NT2/D1 (cell line): ENCODE data around the gene KANK2.

Experiments
- DNase-seq: peaks from one replicate; pipeline ENCODE4 v3.0.0-alpha.2; 2011; ENCODE audit warnings: low read depth, low spot score
- H3K27me3 ChIP-seq: 2 replicates; pipeline ENCODE4 v1.6.0; 2011; ENCODE audit warnings: mild to moderate bottlenecking; ENCODE audit not compliant: insufficient read length, insufficient read depth
- H3K36me3 ChIP-seq: 2 replicates; pipeline ENCODE4 v1.6.1; 2011; ENCODE audit warnings: mild to moderate bottlenecking, low read length, mixed read lengths; ENCODE audit not compliant: insufficient read depth, insufficient read length
- H3K4me1 ChIP-seq: 2 replicates; pipeline ENCODE4 v1.5.1; 2011; ENCODE audit not compliant: insufficient read depth, insufficient read length
- H3K4me3 ChIP-seq: 2 replicates; pipeline ENCODE4 v1.5.1; 2011; ENCODE audit warnings: low read depth; ENCODE audit not compliant: insufficient read length
- H3K9ac ChIP-seq: 2 replicates; pipeline ENCODE4 v1.6.0; 2011; ENCODE audit warnings: low read depth; ENCODE audit not compliant: insufficient read length
- H3K9me3 ChIP-seq: 2 replicates; pipeline ENCODE4 v1.5.1; 2011; ENCODE audit warnings: mild to moderate bottlenecking, low read length; ENCODE audit not compliant: insufficient read depth
- SUZ12 ChIP-seq: IDR thresholded peaks from 2 replicates; pipeline ENCODE4 v1.6.1; 2011; ENCODE audit not compliant: insufficient read length, insufficient read depth; ENCODE audit errors: extremely low read depth
- YY1 ChIP-seq: IDR thresholded peaks from 2 replicates; pipeline ENCODE4 v1.6.1; 2011; ENCODE audit not compliant: insufficient read length, insufficient read depth
- ZNF274 ChIP-seq: IDR thresholded peaks from 2 replicates; pipeline ENCODE4 v1.6.1; 2011; ENCODE audit warnings: mild to moderate bottlenecking, low read depth, low read length

Gene KANK2

DNA sequence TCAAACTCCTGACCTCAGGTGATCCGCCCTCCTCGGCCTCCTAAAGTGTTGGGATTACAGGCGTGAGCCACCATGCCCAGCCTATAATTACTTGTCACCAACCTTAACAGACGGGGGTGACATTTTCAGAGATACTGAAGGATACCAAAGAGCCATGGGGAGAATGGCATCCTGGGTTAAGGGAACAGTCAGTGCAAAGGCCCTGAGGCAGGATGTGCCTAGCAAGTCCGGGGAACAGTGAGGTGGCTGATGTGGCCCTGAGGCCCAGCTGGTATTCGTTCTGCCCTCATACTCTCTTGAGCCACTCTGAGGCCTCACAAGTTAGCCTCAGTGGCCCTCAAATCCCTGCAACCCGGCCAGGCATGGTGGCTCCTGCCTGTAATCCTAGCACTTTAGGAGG, 27.1 kb upstream of the KANK2 start:
- Histone ChIP-seq H3K4me3 (no peak overlapping the region), H3K27me3 (no peaks in the 10 kb centered on the region), H3K36me3 (peaks cover 24% of the 10 kb centered on the region), H3K9ac (no peak overlapping the region), H3K9me3 (peaks cover 11% of the 10 kb centered on the region; the same call in 1 of the 2 replicates), H3K4me1 (peaks cover 9% of the 10 kb centered on the region)
- DNase-seq: no peak
- TF ChIP-seq YY1 (no peak), ZNF274 (no peak), SUZ12 (no peak)

DNA sequence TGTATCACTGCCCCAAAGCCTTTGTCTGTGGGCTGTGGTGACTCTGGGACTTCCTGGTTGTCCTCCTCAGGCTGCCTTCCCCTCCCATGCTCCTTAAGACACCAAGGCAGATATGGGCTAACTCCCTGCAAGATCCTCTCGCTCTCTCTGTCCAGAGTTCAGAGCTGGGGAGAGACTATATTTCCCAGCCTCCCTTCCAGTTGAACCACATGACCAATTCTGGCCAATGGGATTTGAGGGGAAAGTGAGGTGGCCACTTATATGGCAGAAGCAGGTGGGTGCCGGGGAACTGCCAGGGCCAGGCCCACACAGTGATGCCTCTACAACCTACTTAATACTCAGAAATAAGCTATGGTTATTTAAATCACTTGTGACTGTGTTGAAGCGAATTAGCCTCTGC, 25.9 kb upstream of the KANK2 start:
- DNase-seq: no peak
- H3K27me3 ChIP-seq: no peaks in the 10 kb centered on the region
- H3K4me3 ChIP-seq: no peak overlapping the region
- H3K36me3 ChIP-seq: peaks cover 24% of the 10 kb centered on the region
- H3K4me1 ChIP-seq: peaks cover 2% of the 10 kb centered on the region
- H3K9me3 ChIP-seq: peaks cover 11% of the 10 kb centered on the region; the same call in 1 of the 2 replicates
- TF ChIP-seq SUZ12: no peak
- no peak for TF ChIP-seq ZNF274
- TF ChIP-seq YY1: no peak
- H3K9ac ChIP-seq: no peak overlapping the region

DNA sequence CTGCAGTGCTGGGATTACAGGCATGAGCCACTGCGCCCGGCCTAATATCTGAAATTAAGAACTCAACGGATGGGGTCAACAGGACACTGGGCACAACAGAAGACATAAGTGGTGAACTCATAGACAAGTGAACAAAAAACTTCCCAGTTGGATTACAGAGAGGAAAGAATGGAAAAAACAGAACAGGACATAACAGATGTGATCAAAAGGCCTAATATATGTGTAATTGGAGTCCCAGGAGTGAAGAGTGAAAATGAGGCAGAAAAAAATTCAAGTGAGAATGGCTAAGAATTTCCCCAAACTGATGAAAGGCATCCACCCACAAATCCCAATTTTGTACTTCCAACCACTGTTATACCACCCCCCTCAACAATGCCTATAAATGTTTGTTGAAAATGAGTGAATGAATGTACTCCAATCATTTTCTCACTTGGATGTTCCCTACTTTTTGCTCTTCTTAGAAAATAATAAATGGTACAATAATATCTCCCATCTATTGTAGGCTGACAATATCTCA, 23.8 kb upstream of the KANK2 start:
- Histone ChIP-seq H3K9me3 (peaks cover 19% of the 10 kb centered on the region; the same call in 1 of the 2 replicates), H3K9ac (no peak overlapping the region), H3K4me3 (no peak overlapping the region), H3K27me3 (no peaks in the 10 kb centered on the region), H3K36me3 (peaks cover 28% of the 10 kb centered on the region), H3K4me1 (no peaks in the 10 kb centered on the region)
- no peak for DNase-seq
- TF ChIP-seq SUZ12 (no peak), ZNF274 (no peak), YY1 (no peak)

DNA sequence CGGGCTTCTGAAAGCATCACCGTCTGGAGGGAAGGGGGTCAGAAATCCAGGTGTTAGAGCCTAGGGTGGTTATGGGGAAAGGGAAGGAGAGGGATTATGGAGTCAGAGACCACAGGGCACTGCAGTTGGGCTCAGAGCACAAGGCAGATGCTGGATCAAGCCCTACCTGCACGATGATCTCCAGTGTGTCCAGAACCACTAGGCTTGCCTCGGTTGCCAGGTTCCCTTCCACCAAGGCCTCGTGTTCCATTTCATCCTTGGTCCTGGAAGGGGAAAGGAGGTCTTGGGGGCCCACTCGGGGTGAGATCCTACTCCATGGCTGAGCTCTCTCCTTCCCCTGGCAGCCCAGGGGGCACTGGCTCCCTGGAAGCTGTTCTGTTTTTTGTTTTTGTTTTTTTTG, 17.0 kb upstream of the KANK2 start:
- H3K9me3 ChIP-seq: peaks cover 8% of the 10 kb centered on the region; the same call in 1 of the 2 replicates
- H3K4me3 ChIP-seq: no peak overlapping the region
- peaks cover 56% of the 10 kb centered on the region for H3K36me3 ChIP-seq
- H3K27me3 ChIP-seq: no peaks in the 10 kb centered on the region
- H3K9ac ChIP-seq: no peak overlapping the region
- H3K4me1 ChIP-seq: no peaks in the 10 kb centered on the region
- DNase-seq: no peak
- no peak for TF ChIP-seq SUZ12
- TF ChIP-seq YY1: no peak

DNA sequence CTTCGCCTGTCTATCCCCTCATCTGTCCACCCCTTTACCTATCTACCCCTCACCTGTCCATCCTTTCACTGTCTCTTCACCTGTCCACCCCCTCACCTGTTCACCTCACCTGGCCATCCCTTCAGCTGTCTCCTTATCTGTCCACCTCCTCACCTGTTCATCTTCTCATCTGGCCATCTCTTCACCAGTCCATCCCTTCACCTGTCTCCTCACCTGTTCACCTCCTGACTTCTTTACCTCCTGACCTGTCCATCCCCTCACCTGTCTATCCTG, 13.2 kb upstream of the KANK2 start:
- TF ChIP-seq SUZ12 (no peak), ZNF274 (no peak), YY1 (no peak)
- no peaks in the 10 kb centered on the region for H3K4me1 ChIP-seq
- no peak overlapping the region for H3K4me3 ChIP-seq
- no peak overlapping the region for H3K9ac ChIP-seq
- H3K27me3 ChIP-seq: no peaks in the 10 kb centered on the region
- peaks cover 53% of the 10 kb centered on the region for H3K36me3 ChIP-seq
- DNase-seq: no peak
- no peaks in the 10 kb centered on the region for H3K9me3 ChIP-seq

DNA sequence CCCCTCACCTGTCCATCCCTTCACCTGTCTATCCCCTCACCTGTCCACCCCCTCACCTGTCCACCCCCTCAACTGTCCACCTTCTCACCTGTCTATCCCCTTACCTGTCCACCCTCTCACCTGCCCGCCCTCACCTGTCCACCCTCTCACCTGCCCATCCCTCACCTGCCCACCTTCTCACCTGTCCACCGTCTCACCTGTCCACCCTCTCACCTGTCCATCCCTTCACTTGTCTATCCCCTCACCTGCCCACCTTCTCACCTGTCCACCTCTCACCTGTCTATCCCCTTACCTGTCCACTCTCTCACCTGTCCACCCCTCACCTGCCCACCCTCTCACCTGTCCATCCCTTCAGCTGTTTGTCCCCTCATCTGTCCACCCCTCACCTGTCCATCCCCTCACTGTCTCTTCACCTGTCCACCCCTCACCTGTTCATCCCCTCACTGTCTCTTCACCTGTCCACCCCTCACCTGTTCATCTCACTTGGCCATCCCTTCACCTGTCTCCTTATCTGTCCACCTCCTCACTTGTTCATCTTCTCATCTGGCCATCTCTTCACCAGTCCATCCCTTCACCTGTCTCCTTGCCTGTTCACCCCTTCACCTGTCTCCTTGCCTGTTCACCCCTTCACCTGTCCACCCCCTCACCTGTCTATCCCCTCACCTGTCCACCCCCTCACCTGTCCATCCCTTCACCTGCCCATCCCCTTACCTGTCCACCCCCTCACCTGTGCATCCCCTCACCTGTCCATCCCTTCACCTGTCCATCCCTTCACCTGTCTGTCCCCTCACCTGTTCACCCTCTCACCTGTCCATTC, 12.7 kb upstream of the KANK2 start:
- no peaks in the 10 kb centered on the region for H3K27me3 ChIP-seq
- H3K4me3 ChIP-seq: no peak overlapping the region
- DNase-seq: no peak
- H3K4me1 ChIP-seq: no peaks in the 10 kb centered on the region
- H3K36me3 ChIP-seq: peaks cover 47% of the 10 kb centered on the region
- TF ChIP-seq ZNF274: no peak
- no peak for TF ChIP-seq SUZ12
- TF ChIP-seq YY1: no peak
- H3K9me3 ChIP-seq: no peaks in the 10 kb centered on the region
- no peak overlapping the region for H3K9ac ChIP-seq

DNA sequence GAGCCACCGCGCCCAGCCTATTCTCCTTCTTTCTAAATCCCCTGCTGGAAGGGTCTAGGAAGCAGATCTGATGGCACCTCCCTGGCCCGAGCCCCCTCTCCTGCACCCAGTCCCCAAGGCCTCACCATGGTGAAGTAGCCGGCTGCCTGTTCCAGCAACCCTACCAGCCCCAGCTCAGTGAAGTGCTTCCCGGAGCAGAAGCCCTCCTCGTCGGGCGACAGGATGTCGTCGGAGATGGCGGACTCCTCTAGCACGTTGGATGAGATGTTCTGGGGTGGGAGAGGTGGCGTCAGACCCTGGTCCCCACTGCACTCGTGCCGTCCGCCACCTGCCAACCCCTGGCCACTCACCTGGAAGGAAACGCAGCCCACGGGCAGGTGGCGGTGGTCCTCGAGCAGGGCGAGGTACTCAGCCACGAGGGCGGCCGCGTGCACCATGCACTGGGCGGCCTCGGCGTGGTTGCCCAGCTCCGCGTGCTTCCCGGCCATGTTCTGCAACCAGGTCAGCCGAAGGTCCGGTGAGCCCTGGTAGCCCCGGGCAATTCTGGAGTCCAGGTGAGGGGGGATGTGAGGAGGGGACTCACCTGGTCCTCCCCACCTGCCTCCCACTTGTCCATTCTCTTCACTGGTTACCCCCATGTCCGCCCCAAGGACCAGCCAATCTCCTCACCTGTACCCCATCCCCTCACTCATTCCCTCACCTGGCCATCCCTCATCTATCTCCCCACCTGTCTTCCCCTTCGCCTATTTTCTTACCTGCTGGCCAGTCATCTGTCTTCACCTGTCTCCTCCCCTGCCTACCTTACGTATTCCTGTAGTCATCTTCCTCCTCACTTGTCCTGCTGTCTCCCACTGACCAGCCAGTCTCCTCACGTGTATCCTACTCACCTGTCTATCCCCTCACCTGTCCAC, 11.5 kb upstream of the KANK2 start:
- no peak for TF ChIP-seq SUZ12
- TF ChIP-seq ZNF274: no peak
- no peak for TF ChIP-seq YY1
- H3K36me3 ChIP-seq: peaks cover 42% of the 10 kb centered on the region
- no peak for DNase-seq
- H3K4me3 ChIP-seq: no peak overlapping the region
- H3K27me3 ChIP-seq: no peaks in the 10 kb centered on the region
- no peaks in the 10 kb centered on the region for H3K4me1 ChIP-seq
- no peaks in the 10 kb centered on the region for H3K9me3 ChIP-seq
- H3K9ac ChIP-seq: no peak overlapping the region
